Ishikawa (cell line): ENCODE measurements around the gene PRKCE.

Experiments used
- CEBPB ChIP-seq: IDR thresholded peaks from 2 replicates; pipeline ENCODE4 v1.6.1; 2012
- CREB1 ChIP-seq: IDR thresholded peaks from 2 replicates; pipeline ENCODE4 v1.6.1; 2012; ENCODE audit warnings: low read depth
- EGR1 ChIP-seq: IDR thresholded peaks from 2 replicates; pipeline ENCODE4 v1.6.1; 2012
- EP300 ChIP-seq: IDR thresholded peaks from 2 replicates; pipeline ENCODE4 v1.6.1; 2012; ENCODE audit warnings: borderline replicate concordance
- FOXM1 ChIP-seq: IDR thresholded peaks from 2 replicates; pipeline ENCODE4 v1.6.1; 2012; ENCODE audit warnings: low read depth, borderline replicate concordance
- NFIC ChIP-seq: IDR thresholded peaks from 2 replicates; pipeline ENCODE4 v1.6.1; 2012
- RAD21 ChIP-seq: IDR thresholded peaks from 2 replicates; pipeline ENCODE4 v1.6.1; 2012; ENCODE audit warnings: low read depth
- TAF1 ChIP-seq: IDR thresholded peaks from 2 replicates; pipeline ENCODE4 v1.6.1; 2012; ENCODE audit warnings: low read depth, mild to moderate bottlenecking
- TCF12 ChIP-seq: IDR thresholded peaks from 2 replicates; pipeline ENCODE4 v1.6.1; 2012; ENCODE audit warnings: low read depth
- TEAD4 ChIP-seq: IDR thresholded peaks from 2 replicates; pipeline ENCODE4 v1.6.1; 2012
- YY1 ChIP-seq: IDR thresholded peaks from 2 replicates; pipeline ENCODE4 v1.6.1; 2012; ENCODE audit warnings: low read depth
- ZBTB7A ChIP-seq: IDR thresholded peaks from 2 replicates; pipeline ENCODE4 v1.6.1; 2012; ENCODE audit warnings: low read depth
- TF ChIP-seq, protein P1 (sequence below): IDR thresholded peaks from 2 replicates; pipeline ENCODE4 v1.6.1; 2012
- TF ChIP-seq, protein P2 (sequence below): IDR thresholded peaks from 2 replicates; pipeline ENCODE4 v1.6.1; 2012; ENCODE audit warnings: low read depth, mild to moderate bottlenecking
- TF ChIP-seq, protein P3 (sequence below): IDR thresholded peaks from 2 replicates; pipeline ENCODE4 v1.6.1; 2012

PRKCE gene

DNA sequence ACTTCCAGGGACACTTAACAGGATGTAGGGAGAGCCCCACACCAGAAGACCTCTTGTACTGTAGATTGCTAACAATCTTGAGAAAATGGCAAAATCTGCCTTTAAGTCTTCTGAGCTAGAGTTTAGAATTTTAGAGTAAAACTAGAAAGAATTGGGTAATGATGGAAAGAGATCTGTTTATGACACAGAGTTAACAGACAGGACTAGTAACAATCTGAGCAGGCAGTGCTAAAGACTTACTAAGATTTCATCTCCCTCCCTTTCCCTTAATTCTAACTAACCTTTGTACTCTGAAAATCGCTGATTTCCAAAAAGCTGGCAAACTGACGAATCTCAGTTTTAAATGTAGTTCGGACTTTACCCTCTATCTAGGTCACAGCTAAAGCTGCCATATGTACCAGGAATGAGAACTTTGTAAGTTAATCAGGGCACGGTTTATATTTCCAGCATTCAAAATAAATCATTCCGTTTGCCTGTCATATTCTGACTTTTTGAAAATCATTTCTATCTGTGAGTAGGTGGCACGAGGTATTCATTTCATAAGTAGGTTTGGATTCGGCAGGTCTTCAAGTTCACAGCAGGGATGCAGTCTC, 389.2 kb downstream of the PRKCE start:
- TF ChIP-seq, protein P1, sequence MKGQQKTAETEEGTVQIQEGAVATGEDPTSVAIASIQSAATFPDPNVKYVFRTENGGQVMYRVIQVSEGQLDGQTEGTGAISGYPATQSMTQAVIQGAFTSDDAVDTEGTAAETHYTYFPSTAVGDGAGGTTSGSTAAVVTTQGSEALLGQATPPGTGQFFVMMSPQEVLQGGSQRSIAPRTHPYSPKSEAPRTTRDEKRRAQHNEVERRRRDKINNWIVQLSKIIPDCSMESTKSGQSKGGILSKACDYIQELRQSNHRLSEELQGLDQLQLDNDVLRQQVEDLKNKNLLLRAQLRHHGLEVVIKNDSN = no peak
- TF ChIP-seq, protein P2, sequence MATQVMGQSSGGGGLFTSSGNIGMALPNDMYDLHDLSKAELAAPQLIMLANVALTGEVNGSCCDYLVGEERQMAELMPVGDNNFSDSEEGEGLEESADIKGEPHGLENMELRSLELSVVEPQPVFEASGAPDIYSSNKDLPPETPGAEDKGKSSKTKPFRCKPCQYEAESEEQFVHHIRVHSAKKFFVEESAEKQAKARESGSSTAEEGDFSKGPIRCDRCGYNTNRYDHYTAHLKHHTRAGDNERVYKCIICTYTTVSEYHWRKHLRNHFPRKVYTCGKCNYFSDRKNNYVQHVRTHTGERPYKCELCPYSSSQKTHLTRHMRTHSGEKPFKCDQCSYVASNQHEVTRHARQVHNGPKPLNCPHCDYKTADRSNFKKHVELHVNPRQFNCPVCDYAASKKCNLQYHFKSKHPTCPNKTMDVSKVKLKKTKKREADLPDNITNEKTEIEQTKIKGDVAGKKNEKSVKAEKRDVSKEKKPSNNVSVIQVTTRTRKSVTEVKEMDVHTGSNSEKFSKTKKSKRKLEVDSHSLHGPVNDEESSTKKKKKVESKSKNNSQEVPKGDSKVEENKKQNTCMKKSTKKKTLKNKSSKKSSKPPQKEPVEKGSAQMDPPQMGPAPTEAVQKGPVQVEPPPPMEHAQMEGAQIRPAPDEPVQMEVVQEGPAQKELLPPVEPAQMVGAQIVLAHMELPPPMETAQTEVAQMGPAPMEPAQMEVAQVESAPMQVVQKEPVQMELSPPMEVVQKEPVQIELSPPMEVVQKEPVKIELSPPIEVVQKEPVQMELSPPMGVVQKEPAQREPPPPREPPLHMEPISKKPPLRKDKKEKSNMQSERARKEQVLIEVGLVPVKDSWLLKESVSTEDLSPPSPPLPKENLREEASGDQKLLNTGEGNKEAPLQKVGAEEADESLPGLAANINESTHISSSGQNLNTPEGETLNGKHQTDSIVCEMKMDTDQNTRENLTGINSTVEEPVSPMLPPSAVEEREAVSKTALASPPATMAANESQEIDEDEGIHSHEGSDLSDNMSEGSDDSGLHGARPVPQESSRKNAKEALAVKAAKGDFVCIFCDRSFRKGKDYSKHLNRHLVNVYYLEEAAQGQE = no peak
- TF ChIP-seq FOXM1 (no peak), ZBTB7A (no peak)

- no peak for TF ChIP-seq TAF1
- no peak for TF ChIP-seq YY1
- TF ChIP-seq CREB1 = no peak
- TF ChIP-seq RAD21 = no peak
- TF ChIP-seq CEBPB = no peak
- TF ChIP-seq NFIC = no peak
- TF ChIP-seq EP300 = no peak
- TF ChIP-seq TEAD4 = no peak
- TF ChIP-seq TCF12 = no peak
- TF ChIP-seq, protein P2 = no peak
- no peak for TF ChIP-seq ZBTB7A
- no peak for TF ChIP-seq FOXM1
- TF ChIP-seq, protein P1 = no peak
Measured at GRCh38 chr2:46041434-46041833, 390.0 kb downstream of the PRKCE start.

DNA sequence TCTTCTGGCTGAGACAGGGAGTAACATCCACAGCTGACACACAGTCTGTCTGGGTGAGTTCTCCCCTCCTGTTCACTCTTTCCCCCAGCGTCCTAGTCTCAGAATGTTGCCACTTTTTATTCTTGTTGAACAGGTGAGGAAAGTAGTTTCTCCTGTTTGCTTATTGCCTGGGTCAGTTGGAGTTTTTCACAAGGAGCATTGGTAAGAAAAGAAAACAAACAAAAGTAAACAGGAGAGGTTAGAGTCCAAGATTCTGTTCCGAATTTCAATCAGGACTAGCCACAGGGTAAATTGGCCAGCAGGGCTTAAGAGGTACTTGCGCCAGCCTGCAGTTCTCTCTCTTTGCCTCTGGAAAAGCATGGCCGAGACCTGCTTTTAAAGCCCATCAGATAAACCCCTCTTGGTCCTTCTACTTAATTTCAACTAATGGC, 390.7 kb downstream of the PRKCE start:
- no peak for TF ChIP-seq NFIC
- TF ChIP-seq, protein P2 = no peak
- TF ChIP-seq CREB1 = no peak
- TF ChIP-seq CEBPB = no peak
- TF ChIP-seq RAD21 = no peak
- TF ChIP-seq EP300 = no peak
- TF ChIP-seq TAF1 = no peak
- TF ChIP-seq, protein P3, sequence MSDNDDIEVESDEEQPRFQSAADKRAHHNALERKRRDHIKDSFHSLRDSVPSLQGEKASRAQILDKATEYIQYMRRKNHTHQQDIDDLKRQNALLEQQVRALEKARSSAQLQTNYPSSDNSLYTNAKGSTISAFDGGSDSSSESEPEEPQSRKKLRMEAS = no peak
- no peak for TF ChIP-seq EGR1

- TF ChIP-seq EGR1 (no peak), TCF12 (no peak), YY1 (no peak), RAD21 (no peak), FOXM1 (no peak), CREB1 (no peak), TEAD4 (no peak), CEBPB (no peak), TAF1 (no peak), NFIC (no peak), EP300 (no peak), ZBTB7A (no peak)
- TF ChIP-seq, protein P3 = no peak
- TF ChIP-seq, protein P1 = no peak
- TF ChIP-seq, protein P2 = no peak
Measured at GRCh38 chr2:46042711-46043110, 391.2 kb downstream of the PRKCE start.
